A673 (cell line): Measurements from ENCODE around the gene UBE3C. TPM values are rescaled to one million over a fixed set of nuclear protein-coding genes. Genes with fewer than 3 reads are reported as not detected.

Experiments
- BruUV-seq: library from RNA; stranded (reverse); fragments of 400-500 nt; replicated peaks from 2 replicates; lab custom pipeline; 2021; lab: Mats Ljungman, UMichigan
- CTCF ChIA-PET: fragments of 300-600 bp; sonication (Branson Sonifier 250); formaldehyde crosslinking; loops from one replicate; lab custom pipeline; 2022; ENCODE audit warnings: antibody characterized with exemption; lab: Charles Lee
- POLR2A ChIA-PET: fragments of 300-600 bp; sonication (Branson Sonifier 250); formaldehyde crosslinking; loops from one replicate; lab custom pipeline; 2022; ENCODE audit warnings: antibody characterized with exemption; ENCODE audit not compliant: low non-redundant PET; lab: Charles Lee
- DNase-seq: peaks from one replicate; pipeline ENCODE4 v3.0.0-alpha.2; 2015; ENCODE audit warnings: low spot score
- H3K27ac ChIP-seq: fragments of 200-600 bp; sonication (generic); 2 replicates; pipeline ENCODE4 v1.5.1; 2016; ENCODE audit warnings: mixed run types, low read depth, mild to moderate bottlenecking, mixed read lengths, antibody characterized with exemption, low read length; ENCODE audit not compliant: poor library complexity, severe bottlenecking
- H3K27me3 ChIP-seq: fragments of 200-600 bp; sonication (generic); replicated peaks from 2 replicates; pipeline ENCODE4 v1.6.1; 2017; ENCODE audit warnings: mixed run types, low read depth, mild to moderate bottlenecking, mixed read lengths, antibody characterized with exemption, low read length; ENCODE audit not compliant: insufficient read depth, poor library complexity
- H3K36me3 ChIP-seq: fragments of 200-600 bp; sonication (generic); 2 replicates; pipeline ENCODE4 v1.6.1; 2016; ENCODE audit warnings: mixed run types, mild to moderate bottlenecking, mixed read lengths, antibody characterized with exemption, low read length; ENCODE audit not compliant: insufficient read depth, poor library complexity, severe bottlenecking
- H3K4me1 ChIP-seq: fragments of 200-600 bp; sonication (generic); 2 replicates; pipeline ENCODE4 v1.6.1; 2017; ENCODE audit warnings: mixed run types, mild to moderate bottlenecking, mixed read lengths, antibody characterized with exemption, low read length; ENCODE audit not compliant: insufficient read depth, poor library complexity, severe bottlenecking
- H3K4me3 ChIP-seq: fragments of 200-600 bp; sonication (generic); 2 replicates; pipeline ENCODE4 v1.5.1; 2016; ENCODE audit warnings: low read depth, mixed run types, mild to moderate bottlenecking, mixed read lengths, low read length; ENCODE audit not compliant: poor library complexity, severe bottlenecking
- H3K9me3 ChIP-seq: fragments of 200-600 bp; sonication (generic); 2 replicates; pipeline ENCODE4 v1.6.1; 2016; ENCODE audit warnings: mixed run types, low read depth, mild to moderate bottlenecking, mixed read lengths, antibody characterized with exemption, low read length; ENCODE audit not compliant: poor library complexity, severe bottlenecking
- EZH2 ChIP-seq: fragments of 200-600 bp; sonication (generic); IDR thresholded peaks from 2 replicates; pipeline ENCODE4 v1.6.1; 2017; ENCODE audit warnings: borderline replicate concordance, low read depth, mild to moderate bottlenecking, mixed read lengths, antibody characterized with exemption, low read length; ENCODE audit not compliant: poor library complexity, severe bottlenecking
- intact Hi-C: fragments of 100-400 bp; cut with micrococcal nuclease; formaldehyde crosslinking; loops from one replicate; pipeline ENCODE4 v1.10.0; 2022; ENCODE audit not compliant: unreplicated experiment
- total RNA-seq: library from RNA; stranded (reverse); gene quantifications from 2 replicates; pipeline ENCODE4 v1.2.3, GENCODE V29; 2021
- TF ChIP-seq, protein P1 (sequence below): fragments of 300-800, 200-600 bp; sonication (generic); conservative IDR thresholded peaks from 2 replicates; pipeline ENCODE4 v1.5.1; 2017; ENCODE audit warnings: low read depth, mild to moderate bottlenecking, antibody characterized with exemption, low read length, moderate library complexity, mixed read lengths

Gene UBE3C
- total RNA-seq, 1 experiment from 2014 or later = 77.9 TPM

DNA sequence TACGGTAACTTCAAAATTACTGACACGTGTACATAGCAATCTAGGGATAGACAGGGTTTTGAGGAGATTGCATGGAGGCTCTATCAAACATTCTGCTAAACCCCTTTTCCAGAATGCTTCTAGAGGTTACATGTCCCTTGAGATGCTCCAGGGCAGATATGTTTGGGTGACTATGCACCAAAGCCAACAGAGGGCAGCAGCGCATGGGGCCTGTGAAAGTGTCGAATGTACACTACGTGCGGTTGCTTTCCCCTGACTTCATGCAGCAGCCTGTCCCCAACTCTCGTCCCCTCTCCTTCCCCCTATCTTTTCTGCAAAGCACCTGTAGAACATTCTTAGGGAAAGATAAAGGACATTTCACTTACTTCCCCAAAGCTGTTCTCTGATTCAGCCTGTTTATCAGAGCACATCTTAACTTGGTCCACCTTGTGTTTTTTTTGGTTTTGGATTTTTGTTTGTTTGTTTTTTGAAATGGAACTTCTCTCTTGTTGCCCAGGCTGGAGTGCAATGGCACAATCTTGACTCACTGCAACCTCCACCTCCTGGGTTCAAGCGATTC is 90.2 kb downstream of the UBE3C start:
- intact Hi-C loops = no loop called here
- H3K36me3 ChIP-seq = peaks cover 60% of the 10 kb centered on the region
- ChIA-PET POLR2A (no interaction called here), CTCF (no interaction called here)
- H3K4me1 ChIP-seq = no peaks in the 10 kb centered on the region
- TF ChIP-seq, protein P1, sequence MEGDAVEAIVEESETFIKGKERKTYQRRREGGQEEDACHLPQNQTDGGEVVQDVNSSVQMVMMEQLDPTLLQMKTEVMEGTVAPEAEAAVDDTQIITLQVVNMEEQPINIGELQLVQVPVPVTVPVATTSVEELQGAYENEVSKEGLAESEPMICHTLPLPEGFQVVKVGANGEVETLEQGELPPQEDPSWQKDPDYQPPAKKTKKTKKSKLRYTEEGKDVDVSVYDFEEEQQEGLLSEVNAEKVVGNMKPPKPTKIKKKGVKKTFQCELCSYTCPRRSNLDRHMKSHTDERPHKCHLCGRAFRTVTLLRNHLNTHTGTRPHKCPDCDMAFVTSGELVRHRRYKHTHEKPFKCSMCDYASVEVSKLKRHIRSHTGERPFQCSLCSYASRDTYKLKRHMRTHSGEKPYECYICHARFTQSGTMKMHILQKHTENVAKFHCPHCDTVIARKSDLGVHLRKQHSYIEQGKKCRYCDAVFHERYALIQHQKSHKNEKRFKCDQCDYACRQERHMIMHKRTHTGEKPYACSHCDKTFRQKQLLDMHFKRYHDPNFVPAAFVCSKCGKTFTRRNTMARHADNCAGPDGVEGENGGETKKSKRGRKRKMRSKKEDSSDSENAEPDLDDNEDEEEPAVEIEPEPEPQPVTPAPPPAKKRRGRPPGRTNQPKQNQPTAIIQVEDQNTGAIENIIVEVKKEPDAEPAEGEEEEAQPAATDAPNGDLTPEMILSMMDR = peak; percentile 61
- no peak for TF ChIP-seq EZH2
- BruUV-seq = no TSS peak
- H3K4me3 ChIP-seq = no peak overlapping the region
- H3K9me3 ChIP-seq = no peaks in the 10 kb centered on the region
- peak; percentile 49 for DNase-seq
- no peaks in the 10 kb centered on the region for H3K27me3 ChIP-seq
- H3K27ac ChIP-seq = no peak overlapping the region

DNA sequence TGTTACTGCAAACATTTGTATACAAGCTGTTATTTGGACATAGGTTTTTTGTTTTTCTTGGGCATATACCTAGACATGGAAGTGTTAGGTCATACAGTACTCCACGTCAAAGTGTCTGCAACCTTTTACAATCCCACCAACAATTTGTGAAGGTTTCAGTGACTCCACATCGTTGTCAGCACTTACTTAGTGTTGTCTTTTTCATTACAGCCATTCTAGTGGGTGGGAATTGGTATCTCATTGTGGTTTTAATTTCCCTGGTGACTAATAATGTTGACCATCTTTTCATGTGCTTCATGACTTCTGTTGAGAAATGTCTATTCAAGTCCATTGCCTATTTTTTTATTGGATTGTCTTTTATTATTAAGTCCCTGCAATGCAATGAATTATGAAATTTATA is 95.0 kb downstream of the UBE3C start:
- H3K27me3 ChIP-seq = no peaks in the 10 kb centered on the region
- TF ChIP-seq, protein P1 = no peak
- no peak for TF ChIP-seq EZH2
- DNase-seq = no peak
- H3K36me3 ChIP-seq = peaks cover 29% of the 10 kb centered on the region
- H3K4me1 ChIP-seq = no peaks in the 10 kb centered on the region
- no peaks in the 10 kb centered on the region for H3K9me3 ChIP-seq
- ChIA-PET CTCF (no interaction called here), POLR2A (no interaction called here)
- BruUV-seq = no TSS peak
- H3K27ac ChIP-seq = no peak overlapping the region
- intact Hi-C loops = no loop called here
- no peak overlapping the region for H3K4me3 ChIP-seq

DNA sequence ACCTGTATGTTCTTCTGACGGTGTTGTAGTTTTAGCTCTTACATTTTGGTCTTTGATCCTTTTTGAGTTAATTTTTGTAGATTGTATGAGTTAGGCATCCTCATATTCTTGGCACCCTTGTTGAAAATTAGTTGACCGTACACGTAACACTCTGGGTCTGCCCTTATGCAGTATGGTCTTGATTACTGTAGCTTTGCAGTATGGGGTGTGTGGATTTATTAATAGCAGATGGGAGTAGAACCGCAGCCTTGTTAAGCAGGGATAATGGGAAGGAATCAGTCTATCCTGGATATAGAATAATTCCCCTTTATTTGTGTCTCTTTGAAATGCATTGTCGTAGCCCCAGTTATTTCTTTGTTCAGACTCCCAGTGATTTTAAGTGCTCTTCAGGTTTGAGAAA is 95.5 kb downstream of the UBE3C start:
- no peaks in the 10 kb centered on the region for H3K27me3 ChIP-seq
- ChIA-PET CTCF (no interaction called here), POLR2A (no interaction called here)
- no peak for DNase-seq
- intact Hi-C loops = no loop called here
- no TSS peak for BruUV-seq
- H3K27ac ChIP-seq = no peak overlapping the region
- no peaks in the 10 kb centered on the region for H3K9me3 ChIP-seq
- no peaks in the 10 kb centered on the region for H3K4me1 ChIP-seq
- no peak overlapping the region for H3K4me3 ChIP-seq
- H3K36me3 ChIP-seq = peaks cover 31% of the 10 kb centered on the region
- no peak for TF ChIP-seq EZH2
- TF ChIP-seq, protein P1 = no peak
